LNCaP clone FGC (cell line): ENCODE results near the gene ELF5.

Source experiments
- DNase-seq: peaks from one replicate; pipeline ENCODE4 v3.0.0-alpha.2; 2011; ENCODE audit warnings: low read depth
- H3K4me3 ChIP-seq: 2 replicates; pipeline ENCODE4 v1.5.1; 2011; ENCODE audit warnings: mild to moderate bottlenecking, low read depth, low read length, control low read depth
- TF ChIP-seq, protein P1 (sequence below): IDR thresholded peaks from 2 replicates; pipeline ENCODE4 v1.5.1; 2012; ENCODE audit warnings: mild to moderate bottlenecking; ENCODE audit not compliant: control insufficient read depth, insufficient read depth; ENCODE audit errors: extremely low read depth

ELF5 gene

DNA sequence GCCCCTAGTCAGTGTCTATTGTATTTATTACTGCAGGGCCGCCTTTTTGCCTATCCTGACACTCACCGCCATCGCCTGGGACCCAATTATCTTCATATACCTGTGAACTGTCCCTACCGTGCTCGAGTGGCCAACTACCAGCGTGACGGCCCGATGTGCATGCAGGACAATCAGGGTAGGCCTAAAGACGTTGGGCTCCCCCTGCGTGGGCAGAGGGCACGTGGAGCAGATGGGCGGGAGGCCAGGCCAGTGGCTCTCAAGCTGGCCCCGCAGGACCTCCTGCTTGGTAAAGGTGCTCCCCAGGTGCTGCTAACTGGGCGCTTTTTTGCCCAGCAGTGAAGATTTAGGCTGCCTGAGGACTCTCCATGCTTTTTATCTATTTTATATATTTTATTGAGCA, 52.4 kb downstream of the ELF5 start:
- TF ChIP-seq, protein P1, sequence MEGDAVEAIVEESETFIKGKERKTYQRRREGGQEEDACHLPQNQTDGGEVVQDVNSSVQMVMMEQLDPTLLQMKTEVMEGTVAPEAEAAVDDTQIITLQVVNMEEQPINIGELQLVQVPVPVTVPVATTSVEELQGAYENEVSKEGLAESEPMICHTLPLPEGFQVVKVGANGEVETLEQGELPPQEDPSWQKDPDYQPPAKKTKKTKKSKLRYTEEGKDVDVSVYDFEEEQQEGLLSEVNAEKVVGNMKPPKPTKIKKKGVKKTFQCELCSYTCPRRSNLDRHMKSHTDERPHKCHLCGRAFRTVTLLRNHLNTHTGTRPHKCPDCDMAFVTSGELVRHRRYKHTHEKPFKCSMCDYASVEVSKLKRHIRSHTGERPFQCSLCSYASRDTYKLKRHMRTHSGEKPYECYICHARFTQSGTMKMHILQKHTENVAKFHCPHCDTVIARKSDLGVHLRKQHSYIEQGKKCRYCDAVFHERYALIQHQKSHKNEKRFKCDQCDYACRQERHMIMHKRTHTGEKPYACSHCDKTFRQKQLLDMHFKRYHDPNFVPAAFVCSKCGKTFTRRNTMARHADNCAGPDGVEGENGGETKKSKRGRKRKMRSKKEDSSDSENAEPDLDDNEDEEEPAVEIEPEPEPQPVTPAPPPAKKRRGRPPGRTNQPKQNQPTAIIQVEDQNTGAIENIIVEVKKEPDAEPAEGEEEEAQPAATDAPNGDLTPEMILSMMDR = no peak
- H3K4me3 ChIP-seq = no peak overlapping the region
- no peak for DNase-seq

DNA sequence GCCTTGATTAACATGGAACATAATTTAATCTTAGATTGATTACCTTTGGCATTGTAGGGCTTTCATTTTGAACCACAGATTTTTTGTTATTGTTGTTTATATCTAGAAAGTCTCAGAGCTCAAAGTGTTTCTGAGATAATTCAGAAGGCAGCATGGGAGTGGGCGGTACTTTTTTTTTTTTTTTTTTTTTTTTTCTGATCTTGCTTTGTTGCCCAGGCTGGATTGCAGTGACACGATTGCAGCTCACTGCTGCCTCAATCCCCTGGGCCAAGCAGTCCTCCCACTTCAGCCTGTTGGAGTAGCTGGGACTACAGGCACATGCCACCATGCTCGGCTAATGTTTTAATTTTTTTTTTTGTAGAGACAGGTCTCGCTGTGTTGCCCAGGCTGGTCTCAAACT, 53.3 kb downstream of the ELF5 start:
- DNase-seq = no peak
- no peak overlapping the region for H3K4me3 ChIP-seq
- TF ChIP-seq, protein P1 = no peak

DNA sequence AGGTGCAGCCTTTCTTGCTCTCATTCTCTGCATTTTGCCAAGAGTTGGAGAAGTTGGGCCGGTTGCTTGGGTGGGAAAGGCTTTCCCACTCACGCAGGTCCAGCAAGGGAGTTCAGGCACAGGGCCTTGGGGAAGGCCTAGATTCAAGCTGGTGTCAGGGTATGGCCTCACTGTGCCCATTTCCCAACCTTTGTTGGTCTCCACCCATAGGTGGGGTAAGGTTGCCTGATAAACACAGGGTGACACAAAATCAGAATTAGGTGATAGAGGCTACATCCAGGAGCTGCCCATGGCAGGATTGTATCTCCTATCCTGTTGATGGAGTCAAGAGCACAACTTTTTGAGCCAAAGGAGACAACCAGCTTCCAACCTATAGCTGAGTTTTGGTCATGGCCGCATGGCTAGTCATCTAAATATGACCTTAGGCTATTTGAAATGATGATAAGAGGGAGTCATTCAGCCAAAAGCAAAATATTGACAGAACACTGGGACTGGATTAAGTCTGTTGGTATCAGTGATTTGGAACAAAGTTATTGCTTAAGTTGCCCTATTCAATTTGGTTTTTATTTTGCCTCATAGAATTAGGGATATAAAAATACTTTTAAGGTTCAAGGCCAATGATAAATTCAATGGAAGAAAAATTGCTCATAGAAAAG, 54.0 kb downstream of the ELF5 start:
- no peak for DNase-seq
- TF ChIP-seq, protein P1 = no peak
- H3K4me3 ChIP-seq = no peak overlapping the region

DNA sequence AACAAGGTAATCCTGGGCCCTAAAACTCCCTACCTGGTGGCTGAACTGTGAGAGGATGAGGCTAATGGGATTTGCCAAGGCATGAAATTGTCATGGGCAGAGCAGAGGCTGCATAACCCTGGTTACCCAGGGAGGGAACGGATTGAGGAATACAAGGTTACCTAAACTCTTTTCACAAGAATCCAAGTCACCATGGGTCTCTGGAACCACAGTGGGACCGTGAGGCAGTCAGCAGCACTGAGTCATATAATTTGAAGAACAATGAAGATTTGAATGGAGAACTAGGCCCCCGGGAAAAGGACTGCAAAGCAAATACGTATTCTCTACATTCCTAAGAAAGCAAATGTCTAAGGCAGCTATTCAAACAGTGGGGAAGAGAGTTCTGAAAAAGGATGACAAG, 55.1 kb downstream of the ELF5 start:
- no peak overlapping the region for H3K4me3 ChIP-seq
- no peak for DNase-seq
- TF ChIP-seq, protein P1 = no peak

DNA sequence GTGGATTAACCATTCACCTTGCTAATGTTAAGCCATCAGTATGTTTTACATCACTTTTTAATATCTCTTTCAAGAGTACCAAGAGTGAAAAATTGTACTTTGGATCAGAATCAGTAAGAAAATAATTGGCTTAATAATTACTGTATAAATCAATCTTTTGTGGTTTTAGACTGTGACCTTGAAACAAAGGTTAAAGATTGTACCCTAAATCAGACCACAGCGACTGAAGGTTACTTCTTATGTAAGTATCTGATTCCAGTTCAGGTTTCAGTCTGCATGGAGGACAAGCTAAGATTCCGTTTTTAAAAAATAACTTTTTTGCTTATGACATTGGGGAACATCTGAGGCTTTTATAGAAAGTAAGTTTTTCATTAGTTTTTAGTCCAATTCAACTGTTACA, 56.0 kb downstream of the ELF5 start:
- DNase-seq = no peak
- TF ChIP-seq, protein P1 = no peak
- H3K4me3 ChIP-seq = no peak overlapping the region

DNA sequence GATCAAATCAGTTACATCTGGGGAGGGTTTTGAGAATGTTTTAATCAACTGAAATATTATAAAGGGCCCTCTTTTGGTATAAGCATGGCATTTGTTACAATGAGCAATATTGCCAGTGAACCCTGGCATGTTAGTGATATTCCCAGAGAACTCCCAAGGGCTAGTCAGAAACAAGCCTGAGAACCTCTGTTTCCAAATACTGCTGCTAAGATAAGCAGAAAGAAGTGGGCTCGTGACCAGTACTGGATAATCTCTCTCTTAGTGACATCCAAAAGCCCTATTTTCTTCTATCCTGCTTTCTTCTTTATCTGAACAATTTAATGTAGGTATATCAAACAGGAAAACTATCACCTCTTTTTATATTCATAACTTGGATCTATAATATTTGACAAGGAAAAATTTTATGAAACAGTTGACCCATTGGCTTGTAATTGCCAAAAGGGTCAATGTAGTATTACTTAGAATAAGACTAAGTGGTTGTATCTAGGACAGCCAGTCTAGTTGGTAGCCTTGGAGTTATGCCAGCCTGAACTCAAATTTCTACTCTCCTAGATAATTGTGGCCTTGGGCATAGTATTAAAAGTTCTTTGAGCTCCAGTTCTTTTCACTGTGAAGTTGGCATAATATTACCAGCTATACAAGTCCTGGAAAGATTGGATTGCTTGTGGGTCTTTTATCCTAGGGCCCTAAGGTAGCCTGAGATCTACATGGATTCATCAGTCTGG, 59.1 kb downstream of the ELF5 start:
- H3K4me3 ChIP-seq = no peak overlapping the region
- DNase-seq = no peak
- TF ChIP-seq, protein P1 = no peak
